Inflammatory macrophage treated with lipopolysaccharide for 1 hour (primary cell): Measurements from ENCODE around the gene ZMYND10.
"Not testable (repeated sequence)": the region's sequence is repeated elsewhere in the genome, so short reads cannot be mapped to it uniquely, and the experiment has no call there.

Experiments used
- DNase-seq, 2 donors: peaks; one replicate each; pipeline ENCODE4 v3.0.0-alpha.2; 2020 to 2022

The ZMYND10 gene

GRCh38 chr3:50324351-50325112 is 21.0 kb downstream of the ZMYND10 start:
- peak; percentile 32 to 62 for DNase-seq

GRCh38 chr3:50323614-50324199 is 21.8 kb downstream of the ZMYND10 start:
- DNase-seq: peak in 1 of 2 donors; percentile 18

GRCh38 chr3:50323092-50323600 is 22.4 kb downstream of the ZMYND10 start:
- DNase-seq: peak; percentile 37 to 59

DNA sequence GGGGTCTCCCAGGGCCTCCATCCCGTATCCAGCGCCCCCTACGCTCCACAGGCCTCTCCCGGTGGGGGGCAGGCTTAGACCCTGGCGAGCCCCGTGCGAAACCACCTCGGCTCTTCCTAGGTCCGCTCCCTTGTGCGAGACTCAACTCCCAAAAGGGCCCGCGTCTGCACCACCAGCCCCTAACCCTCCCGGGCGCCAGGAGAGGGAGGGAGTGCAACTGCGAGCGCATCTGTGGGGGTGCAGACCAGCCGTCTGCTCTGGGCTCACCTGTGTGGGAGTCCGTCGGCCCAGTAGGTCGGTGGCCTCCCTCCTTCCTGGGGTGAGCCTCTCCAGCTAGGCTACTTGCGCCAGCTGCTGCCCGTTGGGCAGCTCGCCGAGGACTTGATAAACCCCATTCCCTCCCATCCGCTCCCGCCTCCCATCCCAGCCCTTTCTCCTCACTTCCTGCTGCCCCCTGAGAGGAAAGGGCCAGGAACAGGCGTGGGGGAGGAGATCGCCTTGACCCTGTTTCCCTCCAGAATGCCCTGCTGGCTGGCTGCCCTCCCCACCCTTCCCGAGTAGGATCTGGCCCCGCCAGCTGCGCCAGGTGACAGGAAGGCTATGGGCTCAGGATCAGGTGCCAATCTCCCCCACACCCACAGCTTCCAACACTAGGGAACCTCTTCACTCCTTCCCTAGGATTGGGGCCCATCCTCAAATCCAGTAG is 23.0 kb downstream of the ZMYND10 start, which contains the start of gene HYAL2:
TSS of gene HYAL2 (minus strand) at position 360 of the 706 bp plus-strand sequence. CDS start 2,256 bp downstream, outside the sequence.
- no peak for DNase-seq

DNA sequence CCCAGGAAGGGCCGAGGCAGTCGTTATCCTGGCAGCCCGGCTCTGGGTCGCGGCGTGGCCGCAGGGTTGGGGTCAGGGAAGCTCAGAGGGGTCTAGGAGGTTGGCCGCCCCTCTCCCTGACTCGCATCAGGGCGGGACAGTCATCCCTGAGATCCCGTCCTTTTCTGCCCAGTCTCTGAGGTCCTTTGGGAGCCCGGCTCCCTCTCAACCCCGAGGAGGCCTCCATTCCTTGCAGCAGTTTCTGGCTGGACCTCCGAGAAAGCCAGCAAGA is 23.5 kb downstream of the ZMYND10 start:
- no peak for DNase-seq

DNA sequence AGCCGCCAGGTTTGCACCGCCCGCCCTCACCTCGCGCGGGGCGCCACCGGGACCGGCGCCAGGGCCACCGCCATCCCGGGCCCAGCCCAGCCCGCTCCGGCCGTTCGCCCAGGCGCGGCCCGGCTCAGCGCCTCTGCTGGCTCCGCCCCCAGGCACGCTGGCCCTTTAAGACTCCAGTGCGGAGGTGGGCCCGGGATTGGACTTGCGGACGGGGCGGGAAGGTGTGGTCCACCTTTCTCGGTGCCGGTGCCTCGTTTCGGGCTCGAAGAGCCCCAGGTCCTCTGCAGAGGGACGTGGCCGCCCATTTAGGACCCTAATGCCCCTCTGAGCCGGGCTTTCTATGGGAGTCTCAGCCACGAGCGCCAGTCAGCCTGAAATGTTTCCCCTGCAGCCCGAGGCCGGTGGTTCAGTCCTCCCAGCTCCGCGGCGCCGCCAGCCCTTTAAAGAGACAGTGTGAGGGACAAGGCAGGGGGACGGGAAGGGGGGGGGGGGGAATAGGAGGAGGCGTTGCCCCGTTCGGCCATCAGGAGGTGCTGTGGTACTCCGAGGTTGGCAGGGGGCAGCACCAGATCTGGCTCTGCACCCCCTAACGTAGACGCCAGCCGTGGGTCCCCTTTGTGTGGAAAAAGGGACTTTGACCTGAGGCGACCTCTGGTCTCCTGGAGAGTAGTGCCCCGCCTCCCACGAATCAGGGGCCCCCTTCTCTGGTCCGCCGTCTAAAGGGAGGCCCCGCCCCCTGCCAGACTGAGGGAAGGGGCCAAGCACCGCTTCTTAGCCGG is 24.0 kb downstream of the ZMYND10 start:
- DNase-seq: peak; percentile 79 to 84

DNA sequence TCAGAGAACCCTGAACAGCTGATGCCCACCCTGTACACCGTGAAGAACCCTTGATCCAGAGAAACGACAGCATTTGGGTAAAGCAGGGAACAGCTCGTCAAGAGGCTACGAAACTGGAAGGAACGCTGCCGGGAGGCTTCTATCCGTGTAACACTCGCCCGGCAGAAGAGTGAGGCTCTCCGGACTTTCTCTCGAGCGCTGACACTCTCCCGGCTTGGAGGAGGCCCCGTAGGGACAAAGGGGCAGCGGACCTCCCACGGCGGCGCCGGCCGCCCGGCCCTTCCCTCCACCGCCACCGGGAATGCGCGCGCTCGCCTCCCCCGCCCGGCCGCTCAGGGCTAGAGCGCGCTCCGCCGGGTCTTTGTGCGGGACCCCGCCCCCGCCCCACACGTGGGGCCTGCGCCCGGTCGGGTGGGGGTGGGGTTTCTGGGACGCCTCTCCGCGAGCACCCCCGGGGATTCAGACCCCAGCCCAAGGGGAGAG is 24.6 kb downstream of the ZMYND10 start:
- peak; percentile 37 to 53 for DNase-seq

- no peak for DNase-seq
Measured at GRCh38 chr3:50319894-50320625, 25.5 kb downstream of the ZMYND10 start.

DNA sequence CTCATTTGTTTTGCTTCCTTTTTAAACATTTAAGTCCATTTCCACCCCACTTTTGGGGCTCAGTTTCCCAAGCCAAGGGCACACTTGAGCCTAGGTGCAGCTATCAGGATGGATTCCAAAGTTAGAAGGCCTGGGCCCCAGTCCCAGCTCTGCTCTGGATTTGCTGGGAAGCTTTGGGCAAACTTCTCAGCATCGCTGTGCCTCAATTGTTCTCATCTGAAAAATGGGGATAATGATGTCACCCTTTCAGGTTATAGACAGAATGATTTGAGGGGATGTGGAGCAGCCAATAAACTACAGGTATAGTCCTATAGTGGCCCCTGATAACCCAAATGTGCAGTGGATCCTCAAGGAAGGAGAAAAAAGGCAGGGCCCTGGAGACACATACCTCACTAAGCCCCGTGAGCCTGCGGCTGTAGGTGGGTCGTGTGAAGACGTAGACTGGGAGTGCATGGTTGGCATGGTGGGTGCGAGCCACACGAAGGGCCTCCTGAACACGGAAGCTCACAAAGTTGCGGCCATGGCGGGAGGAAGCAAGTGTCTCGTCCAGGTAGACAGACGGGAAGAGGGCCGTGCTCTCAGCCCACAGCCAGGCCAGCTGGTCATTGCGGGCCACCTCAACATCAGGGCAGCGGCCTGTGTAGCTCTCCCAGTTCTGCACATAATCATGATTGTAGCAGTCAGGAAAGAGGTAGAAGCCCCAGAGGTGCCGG is 26.2 kb downstream of the ZMYND10 start:
- DNase-seq: no peak

- DNase-seq: peak in 1 of 2 donors; percentile 41
Measured at GRCh38 chr3:50318615-50319014, 26.9 kb downstream of the ZMYND10 start.

GRCh38 chr3:50318163-50318562 is 27.4 kb downstream of the ZMYND10 start:
- no peak for DNase-seq

DNA sequence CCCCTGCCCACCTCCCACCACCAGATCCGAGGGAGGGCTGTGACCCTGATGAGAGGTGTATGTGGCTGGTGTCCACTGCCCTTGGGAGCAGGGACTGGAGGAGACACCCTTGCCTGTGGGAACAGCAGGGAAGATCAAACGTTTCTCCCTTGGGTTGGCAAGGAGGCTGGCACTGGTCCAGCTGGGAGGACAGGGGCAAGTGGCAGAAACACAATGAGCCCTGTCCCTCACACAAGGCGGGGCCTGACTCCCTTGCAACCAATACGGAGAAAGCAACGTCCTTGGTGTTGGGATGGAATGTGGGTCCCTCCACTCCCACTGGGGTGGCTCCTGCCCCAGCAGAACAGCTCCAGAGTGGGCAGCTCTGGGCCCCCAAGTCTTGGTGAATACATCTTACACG is 28.2 kb downstream of the ZMYND10 start:
- no peak for DNase-seq

DNA sequence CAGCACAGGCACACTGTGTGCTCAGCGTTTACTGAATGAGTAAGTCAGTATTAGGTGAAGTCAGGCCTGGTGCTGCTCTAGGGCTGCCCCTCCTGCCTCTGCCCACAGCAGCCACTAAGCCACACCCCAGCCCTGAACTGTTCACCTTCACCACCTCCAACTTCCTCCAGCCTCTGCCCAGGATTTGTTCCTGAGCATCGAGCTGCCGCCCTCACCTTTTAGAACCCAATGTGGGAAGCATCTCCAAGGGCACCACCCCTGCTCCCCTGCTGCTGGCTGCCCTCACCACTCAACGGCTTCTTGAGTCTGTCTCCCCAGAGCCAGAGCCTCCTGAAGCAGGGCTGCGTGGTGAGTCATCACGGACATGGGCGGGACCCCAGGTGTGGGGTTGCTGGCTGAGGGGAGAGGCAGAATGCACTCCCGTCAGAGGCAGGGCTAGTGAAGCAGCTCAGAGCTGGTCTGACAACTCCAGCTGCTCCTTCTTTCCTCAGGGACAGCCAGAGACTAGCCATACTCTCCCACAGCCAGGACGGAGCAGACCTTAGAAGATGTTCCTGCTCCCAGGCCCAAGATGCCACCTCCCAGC is 28.8 kb downstream of the ZMYND10 start:
- no peak for DNase-seq

- no peak for DNase-seq
Measured at GRCh38 chr3:50314816-50315215, 30.7 kb downstream of the ZMYND10 start.

- no peak for DNase-seq
Measured at GRCh38 chr3:50314342-50314741, 31.2 kb downstream of the ZMYND10 start.

GRCh38 chr3:50312041-50312440 is 33.5 kb downstream of the ZMYND10 start:
- DNase-seq: not testable (repeated sequence)

- no peak for DNase-seq
Measured at GRCh38 chr3:50304601-50305000, 40.9 kb downstream of the ZMYND10 start.

DNA sequence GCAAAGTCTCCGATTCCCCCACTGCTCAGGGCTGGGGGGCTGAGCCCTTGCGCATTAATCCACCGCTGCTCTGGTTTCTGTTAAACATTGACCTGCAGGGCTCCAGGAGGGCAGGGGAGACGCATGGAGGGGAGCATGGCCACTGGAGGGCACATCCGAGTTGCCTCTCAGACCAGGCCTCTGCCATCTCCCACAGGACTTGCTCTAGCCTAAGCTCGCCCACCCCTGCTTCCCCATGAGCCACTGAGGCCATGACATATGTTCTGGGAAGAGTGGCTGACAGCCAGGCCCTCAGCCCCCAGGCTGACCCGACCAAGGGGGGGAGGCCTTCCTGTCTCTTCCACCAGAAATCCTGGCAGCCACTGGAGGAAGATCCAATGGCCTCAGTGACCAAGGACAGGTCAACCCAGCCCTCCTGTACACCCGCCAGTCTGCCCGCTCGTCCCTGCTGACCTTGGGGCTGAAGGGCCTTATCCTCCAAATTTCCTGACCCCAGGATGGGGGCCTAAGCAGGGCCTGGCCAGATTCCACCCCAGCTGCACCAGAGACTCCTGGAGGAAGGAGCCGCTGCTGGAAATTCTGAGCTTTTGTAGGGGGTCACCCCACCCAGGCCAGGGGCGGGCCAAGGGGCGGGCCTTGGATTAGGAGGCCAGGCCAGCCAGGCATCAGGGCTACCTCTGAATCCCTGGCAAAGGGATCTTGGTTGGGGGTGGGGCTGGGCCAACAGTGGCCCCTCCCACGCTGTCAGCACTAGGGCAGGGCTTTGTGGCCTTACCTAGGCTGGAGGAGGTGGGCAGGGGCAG is 42.3 kb downstream of the ZMYND10 start, which contains the start of gene HYAL1:
TSS of gene HYAL1 (minus strand) at position 562 of the 803 bp plus-strand sequence. CDS start 618 bp downstream, outside the sequence.
- no peak for DNase-seq

DNA sequence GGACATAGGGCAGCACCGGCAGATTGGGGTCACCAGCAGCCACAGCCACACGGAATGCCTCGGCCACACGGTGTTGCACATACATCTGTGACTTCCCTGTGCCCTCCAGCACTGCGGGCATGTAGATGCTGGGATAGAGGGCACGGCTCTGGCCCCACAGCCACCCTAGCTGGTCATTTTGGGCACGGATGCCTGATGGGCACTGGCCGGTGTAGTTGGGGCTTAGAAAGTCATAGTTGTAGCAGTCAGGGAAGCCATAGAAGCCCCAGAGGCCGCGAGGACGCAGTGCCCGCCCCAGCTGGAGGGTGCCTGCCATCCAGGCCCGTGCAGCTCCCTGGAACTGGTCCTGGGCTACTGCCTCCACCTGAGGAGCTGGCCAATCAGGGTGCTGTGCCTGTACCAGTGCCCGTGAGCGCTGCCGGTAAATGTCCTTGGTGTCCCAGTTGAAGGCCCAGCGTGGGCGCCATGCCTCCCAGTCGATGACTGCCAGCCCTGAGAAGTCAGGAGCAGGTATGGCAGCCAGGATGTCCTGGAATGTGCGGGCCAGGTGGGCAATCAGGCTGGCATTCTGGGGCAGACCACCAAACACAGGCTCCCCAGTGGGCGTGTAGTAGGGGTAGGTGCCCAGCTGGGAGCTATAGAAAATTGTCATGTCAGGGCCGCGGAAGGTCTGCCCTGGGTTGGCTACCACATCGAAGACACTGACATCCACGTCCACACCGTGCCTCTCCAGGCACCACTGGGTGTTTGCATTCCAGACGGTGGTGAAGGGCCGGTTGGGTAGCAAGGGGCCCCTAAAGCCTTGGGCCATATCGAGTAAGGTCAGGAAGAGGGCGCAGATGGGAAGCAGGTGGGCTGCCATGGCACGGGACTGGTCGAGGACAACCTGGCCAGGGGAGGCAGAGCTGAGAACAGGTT is 43.2 kb downstream of the ZMYND10 start:
- no peak for DNase-seq
